Lung microvascular endothelial cell (primary cell): ENCODE data around the gene LIPF. TPM values are rescaled to one million over a fixed set of nuclear protein-coding genes. Genes with fewer than 3 reads are reported as not detected.
"Not testable (repeated sequence)": the region's sequence is repeated elsewhere in the genome, so short reads cannot be mapped to it uniquely, and the experiment has no call there.

Experiments
- DNase-seq, 2 donors: peaks; one replicate each; pipeline versions ENCODE4 v3.0.0 to v3.0.0-alpha.2; 2010; ENCODE audit warnings: low read depth in 2 of 2
- total RNA-seq: library from RNA; depleted of rRNA; stranded (reverse); fragments of >200 nt; gene quantifications from 2 replicates; pipeline ENCODE4 v1.2.1, GENCODE V29; 2014

LIPF gene
- total RNA-seq, result not detected in 2 replicates

GRCh38 chr10:88664142-88664541, at the start of gene LIPF:
TSS of gene LIPF (plus strand) at chr10:88664442. CDS start at chr10:88667298, 2,856 bp downstream.
- no peak for DNase-seq

GRCh38 chr10:88616250-88616977, 47.8 kb upstream of the LIPF start:
- DNase-seq, result no peak

GRCh38 chr10:88617772-88618300, 46.4 kb upstream of the LIPF start:
- DNase-seq, result no peak

GRCh38 chr10:88618496-88618895, 45.7 kb upstream of the LIPF start:
- DNase-seq, result no peak

- no peak for DNase-seq
These were observed 43.8 kb upstream of the LIPF start for GRCh38 chr10:88620441-88620840.

- no peak for DNase-seq
These were observed 40.4 kb upstream of the LIPF start for GRCh38 chr10:88623835-88624234.

GRCh38 chr10:88624840-88625239, 39.4 kb upstream of the LIPF start:
- DNase-seq, result no peak

- DNase-seq, result no peak
These were observed 24.1 kb upstream of the LIPF start for GRCh38 chr10:88640186-88640585.

GRCh38 chr10:88642209-88642608, 22.0 kb upstream of the LIPF start:
- no peak for DNase-seq

GRCh38 chr10:88642963-88643362, 21.3 kb upstream of the LIPF start:
- peak in 1 of 2 donors; percentile 11 for DNase-seq

- DNase-seq, result peak in 1 of 2 donors; percentile 73
These were observed 17.1 kb upstream of the LIPF start for GRCh38 chr10:88647061-88647615.

GRCh38 chr10:88651101-88651551, 13.1 kb upstream of the LIPF start:
- peak in 1 of 2 donors; percentile 86 for DNase-seq

GRCh38 chr10:88652616-88653015, 11.6 kb upstream of the LIPF start:
- DNase-seq, result no peak

GRCh38 chr10:88657901-88658300, 6.3 kb upstream of the LIPF start:
- no peak for DNase-seq

- DNase-seq, result no peak
These were observed 4.3 kb upstream of the LIPF start for GRCh38 chr10:88659725-88660597.

GRCh38 chr10:88660598-88660884, 3.7 kb upstream of the LIPF start:
- DNase-seq, result peak; percentile 1 to 68

GRCh38 chr10:88661018-88661417, 3.2 kb upstream of the LIPF start:
- DNase-seq, result peak; percentile 9 to 57

GRCh38 chr10:88661577-88661976, 2.7 kb upstream of the LIPF start:
- DNase-seq, result no peak

GRCh38 chr10:88663153-88663552, 1.1 kb upstream of the LIPF start:
- not testable (repeated sequence) for DNase-seq

GRCh38 chr10:88668465-88668864, 4.2 kb downstream of the LIPF start:
- peak in 1 of 2 donors; percentile 60 for DNase-seq

- no peak for DNase-seq
These were observed 6.3 kb downstream of the LIPF start for GRCh38 chr10:88670497-88670896.

GRCh38 chr10:88672041-88672440, 7.8 kb downstream of the LIPF start:
- DNase-seq, result peak in 1 of 2 donors; percentile 24
